ENCODE results near the gene ADGRV1.

- TF ChIP-seq, protein P1, sequence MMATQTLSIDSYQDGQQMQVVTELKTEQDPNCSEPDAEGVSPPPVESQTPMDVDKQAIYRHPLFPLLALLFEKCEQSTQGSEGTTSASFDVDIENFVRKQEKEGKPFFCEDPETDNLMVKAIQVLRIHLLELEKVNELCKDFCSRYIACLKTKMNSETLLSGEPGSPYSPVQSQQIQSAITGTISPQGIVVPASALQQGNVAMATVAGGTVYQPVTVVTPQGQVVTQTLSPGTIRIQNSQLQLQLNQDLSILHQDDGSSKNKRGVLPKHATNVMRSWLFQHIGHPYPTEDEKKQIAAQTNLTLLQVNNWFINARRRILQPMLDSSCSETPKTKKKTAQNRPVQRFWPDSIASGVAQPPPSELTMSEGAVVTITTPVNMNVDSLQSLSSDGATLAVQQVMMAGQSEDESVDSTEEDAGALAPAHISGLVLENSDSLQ (IDR thresholded peaks at IDR 0.05), result no peak
- TF ChIP-seq L3MBTL2 (conservative IDR thresholded peaks at IDR 0.05) (no peak), TARDBP (IDR thresholded peaks at IDR 0.05) (no peak), ZNF384 (IDR thresholded peaks at IDR 0.05) (no peak), SUZ12 (IDR thresholded peaks at IDR 0.05) (no peak), FOXK2 (IDR thresholded peaks at IDR 0.05) (no peak), FOXA1 (IDR thresholded peaks at IDR 0.05) (no peak), FOXM1 (IDR thresholded peaks at IDR 0.05; ENCODE audit: borderline replicate concordance) (no peak), SP1 (IDR thresholded peaks at IDR 0.05) (no peak), CTBP1 (IDR thresholded peaks at IDR 0.05; ENCODE audit: borderline replicate concordance) (no peak)
These were observed 601.0 kb downstream of the ADGRV1 start for GRCh38 chr5:91159647-91160046.
